B cell (primary cell): ENCODE measurements around the gene SEPTIN2.

Source experiments
- EZH2 ChIP-seq: IDR thresholded peaks from 2 replicates; pipeline ENCODE4 v1.6.1; 2012; ENCODE audit warnings: borderline replicate concordance, low read depth, mild to moderate bottlenecking, moderate library complexity, low read length; ENCODE audit not compliant: insufficient read depth, poor library complexity, severe bottlenecking
- TF ChIP-seq, protein P1 (sequence below): fragments of 200-600 bp; IDR thresholded peaks from one replicate; pipeline ENCODE4 v1.8.0; 2022; ENCODE audit warnings: antibody characterized with exemption, mild to moderate bottlenecking

DNA sequence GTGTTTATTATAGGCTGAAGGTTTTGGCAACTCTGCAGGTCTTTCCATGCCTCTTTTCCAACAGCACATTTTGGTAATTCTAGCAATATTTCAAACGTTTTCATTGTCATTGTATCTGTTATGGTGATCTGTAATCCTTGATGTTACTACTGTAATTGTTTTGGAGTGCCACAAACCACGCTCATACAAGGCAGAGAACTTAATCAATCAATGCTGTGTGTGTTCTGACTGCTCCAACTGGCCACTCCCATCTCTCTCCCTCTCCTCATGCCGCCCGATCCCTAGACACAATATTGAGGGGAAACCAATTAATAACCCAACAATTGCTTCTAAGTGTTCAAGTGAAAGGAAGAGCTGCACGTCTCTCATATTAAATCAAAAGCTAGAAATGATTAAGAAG lies 33.2 kb upstream of the SEPTIN2 start:
- TF ChIP-seq, protein P1, sequence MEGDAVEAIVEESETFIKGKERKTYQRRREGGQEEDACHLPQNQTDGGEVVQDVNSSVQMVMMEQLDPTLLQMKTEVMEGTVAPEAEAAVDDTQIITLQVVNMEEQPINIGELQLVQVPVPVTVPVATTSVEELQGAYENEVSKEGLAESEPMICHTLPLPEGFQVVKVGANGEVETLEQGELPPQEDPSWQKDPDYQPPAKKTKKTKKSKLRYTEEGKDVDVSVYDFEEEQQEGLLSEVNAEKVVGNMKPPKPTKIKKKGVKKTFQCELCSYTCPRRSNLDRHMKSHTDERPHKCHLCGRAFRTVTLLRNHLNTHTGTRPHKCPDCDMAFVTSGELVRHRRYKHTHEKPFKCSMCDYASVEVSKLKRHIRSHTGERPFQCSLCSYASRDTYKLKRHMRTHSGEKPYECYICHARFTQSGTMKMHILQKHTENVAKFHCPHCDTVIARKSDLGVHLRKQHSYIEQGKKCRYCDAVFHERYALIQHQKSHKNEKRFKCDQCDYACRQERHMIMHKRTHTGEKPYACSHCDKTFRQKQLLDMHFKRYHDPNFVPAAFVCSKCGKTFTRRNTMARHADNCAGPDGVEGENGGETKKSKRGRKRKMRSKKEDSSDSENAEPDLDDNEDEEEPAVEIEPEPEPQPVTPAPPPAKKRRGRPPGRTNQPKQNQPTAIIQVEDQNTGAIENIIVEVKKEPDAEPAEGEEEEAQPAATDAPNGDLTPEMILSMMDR = no peak
- no peak for TF ChIP-seq EZH2
